ENCODE data around the gene FBXW7. TPM values are rescaled to one million over a fixed set of nuclear protein-coding genes. Genes with fewer than 3 reads are reported as not detected.

FBXW7 gene
- total and polyA plus RNA-seq, 2 experiments from 2014 or later = 16.2 to 43.5 TPM

DNA sequence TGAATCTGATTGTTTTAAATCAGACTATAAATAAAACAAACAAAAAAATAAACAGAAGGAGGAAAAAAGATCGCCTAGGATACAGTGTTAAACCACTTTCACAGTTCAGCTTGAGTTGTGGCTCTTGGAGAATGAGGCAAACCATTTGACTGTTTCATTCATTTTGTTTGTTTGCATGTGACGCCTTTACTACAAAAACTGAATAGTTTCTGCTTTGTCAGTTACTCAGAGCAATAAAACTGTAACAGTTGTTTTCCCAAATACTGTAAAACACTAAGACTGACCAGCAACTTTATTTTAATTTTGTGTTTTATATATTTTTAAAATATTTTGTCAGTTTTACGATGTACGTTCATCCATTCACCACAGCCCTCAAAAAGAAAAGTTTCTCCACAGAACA lies 214.5 kb downstream of the FBXW7 start:
- no peaks in the 10 kb centered on the region for H4K20me1 ChIP-seq (ENCODE audit: insufficient read depth, poor library complexity, severe bottlenecking)

DNA sequence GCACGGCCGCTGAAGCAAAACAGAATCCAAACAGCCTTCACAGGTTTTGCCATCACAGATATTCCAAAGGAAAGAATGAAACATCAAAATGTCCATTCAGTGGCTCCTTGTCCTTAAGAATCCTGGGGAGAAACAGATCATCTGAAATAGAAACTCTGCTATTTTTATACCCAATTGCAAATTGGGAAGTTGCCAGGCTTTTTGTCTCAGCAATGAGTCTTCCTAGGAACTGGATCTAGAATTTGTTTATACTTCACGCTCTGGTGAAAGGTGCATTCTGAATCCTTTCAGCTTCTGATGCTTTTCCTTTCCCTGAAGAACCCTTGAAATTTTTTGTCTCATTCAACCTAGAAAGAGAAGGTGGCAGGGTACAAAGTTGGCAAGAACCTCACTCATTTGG lies 218.9 kb downstream of the FBXW7 start:
- no peak overlapping the region for H3K27ac ChIP-seq
- 91% methylated on average over 3 of the region's 3 CpGs for WGBS (ENCODE audit: low lambda C conversion rate, missing lambda C conversion rate)
- no peak for DNase-seq (ENCODE audit: low spot score)
- TF ChIP-seq EZH2phosphoT487 (IDR thresholded peaks at IDR 0.05; ENCODE audit: low read depth, severe bottlenecking, unreplicated experiment) (no peak), EZH2 (IDR thresholded peaks at IDR 0.05; ENCODE audit: borderline replicate concordance) (no peak)
- TF ChIP-seq, protein P1, sequence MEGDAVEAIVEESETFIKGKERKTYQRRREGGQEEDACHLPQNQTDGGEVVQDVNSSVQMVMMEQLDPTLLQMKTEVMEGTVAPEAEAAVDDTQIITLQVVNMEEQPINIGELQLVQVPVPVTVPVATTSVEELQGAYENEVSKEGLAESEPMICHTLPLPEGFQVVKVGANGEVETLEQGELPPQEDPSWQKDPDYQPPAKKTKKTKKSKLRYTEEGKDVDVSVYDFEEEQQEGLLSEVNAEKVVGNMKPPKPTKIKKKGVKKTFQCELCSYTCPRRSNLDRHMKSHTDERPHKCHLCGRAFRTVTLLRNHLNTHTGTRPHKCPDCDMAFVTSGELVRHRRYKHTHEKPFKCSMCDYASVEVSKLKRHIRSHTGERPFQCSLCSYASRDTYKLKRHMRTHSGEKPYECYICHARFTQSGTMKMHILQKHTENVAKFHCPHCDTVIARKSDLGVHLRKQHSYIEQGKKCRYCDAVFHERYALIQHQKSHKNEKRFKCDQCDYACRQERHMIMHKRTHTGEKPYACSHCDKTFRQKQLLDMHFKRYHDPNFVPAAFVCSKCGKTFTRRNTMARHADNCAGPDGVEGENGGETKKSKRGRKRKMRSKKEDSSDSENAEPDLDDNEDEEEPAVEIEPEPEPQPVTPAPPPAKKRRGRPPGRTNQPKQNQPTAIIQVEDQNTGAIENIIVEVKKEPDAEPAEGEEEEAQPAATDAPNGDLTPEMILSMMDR (IDR thresholded peaks at IDR 0.05; ENCODE audit: poor library complexity) = no peak
- H3K27me3 ChIP-seq = no peaks in the 10 kb centered on the region
- H3K9me3 ChIP-seq (ENCODE audit: low read depth) = no peaks in the 10 kb centered on the region
- no peak overlapping the region for H2AFZ ChIP-seq
- H4K20me1 ChIP-seq (ENCODE audit: insufficient read depth, poor library complexity, severe bottlenecking) = no peaks in the 10 kb centered on the region
- no peak overlapping the region for H3K4me3 ChIP-seq
- no peaks in the 10 kb centered on the region for H3K79me2 ChIP-seq
- no peak overlapping the region for H3K4me2 ChIP-seq
- H3K36me3 ChIP-seq (replicated peaks; ENCODE audit: insufficient read depth, low read depth) = no peaks in the 10 kb centered on the region
- no peaks in the 10 kb centered on the region for H3K9me2 ChIP-seq (replicated peaks; ENCODE audit: insufficient read depth)
- H3K4me1 ChIP-seq (ENCODE audit: insufficient read depth) = no peaks in the 10 kb centered on the region

More for the DNA sequence above, 214.5 kb downstream of the FBXW7 start:
- Histone ChIP-seq H3K9me3 (ENCODE audit: low read depth) (no peaks in the 10 kb centered on the region), H3K79me2 (no peaks in the 10 kb centered on the region), H3K27ac (no peak overlapping the region), H3K9me2 (replicated peaks; ENCODE audit: insufficient read depth) (no peaks in the 10 kb centered on the region), H2AFZ (no peak overlapping the region), H3K4me3 (no peak overlapping the region), H3K4me2 (no peak overlapping the region), H3K27me3 (no peaks in the 10 kb centered on the region), H3K4me1 (ENCODE audit: insufficient read depth) (no peaks in the 10 kb centered on the region), H3K36me3 (replicated peaks; ENCODE audit: insufficient read depth, low read depth) (peaks cover 5% of the 10 kb centered on the region)
- WGBS (ENCODE audit: low lambda C conversion rate, missing lambda C conversion rate) = 97% methylated on average over 4 of the region's 4 CpGs
- no peak for TF ChIP-seq EZH2 (IDR thresholded peaks at IDR 0.05; ENCODE audit: borderline replicate concordance)
- TF ChIP-seq, protein P1 (IDR thresholded peaks at IDR 0.05; ENCODE audit: poor library complexity) = no peak
- TF ChIP-seq EZH2phosphoT487 (IDR thresholded peaks at IDR 0.05; ENCODE audit: low read depth, severe bottlenecking, unreplicated experiment) = no peak
- no peak for DNase-seq (ENCODE audit: low spot score)

DNA sequence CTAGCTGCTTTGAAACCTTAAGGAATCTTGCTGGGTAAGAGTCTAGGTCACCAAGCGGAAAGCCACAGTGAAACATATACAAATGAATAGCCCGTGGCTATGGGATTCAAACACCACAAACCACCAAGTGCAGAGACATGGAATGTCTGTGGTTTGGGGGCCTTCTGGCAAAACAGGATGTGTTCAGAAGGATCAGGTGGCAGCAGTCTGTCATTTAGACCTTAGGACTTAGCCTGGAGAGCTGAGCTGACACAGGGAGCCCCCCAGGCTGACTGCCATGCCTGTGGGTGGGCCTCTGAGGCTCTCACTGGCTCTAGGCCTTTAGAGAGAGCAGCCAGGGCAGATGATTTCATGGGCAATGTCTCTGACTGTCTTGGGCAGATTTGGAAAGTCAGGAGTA lies 225.6 kb downstream of the FBXW7 start:
- H3K4me2 ChIP-seq = no peak overlapping the region
- no peak overlapping the region for H3K4me3 ChIP-seq
- no peaks in the 10 kb centered on the region for H3K4me1 ChIP-seq (ENCODE audit: insufficient read depth)
- TF ChIP-seq, protein P1 (IDR thresholded peaks at IDR 0.05; ENCODE audit: poor library complexity) = no peak
- no peak for TF ChIP-seq EZH2phosphoT487 (IDR thresholded peaks at IDR 0.05; ENCODE audit: low read depth, severe bottlenecking, unreplicated experiment)
- TF ChIP-seq EZH2 (IDR thresholded peaks at IDR 0.05; ENCODE audit: borderline replicate concordance) = no peak
- no peak for DNase-seq (ENCODE audit: low spot score)
- no peaks in the 10 kb centered on the region for H3K9me3 ChIP-seq (ENCODE audit: low read depth)
- H3K9me2 ChIP-seq (replicated peaks; ENCODE audit: insufficient read depth) = no peaks in the 10 kb centered on the region
- H2AFZ ChIP-seq = no peak overlapping the region
- H4K20me1 ChIP-seq (ENCODE audit: insufficient read depth, poor library complexity, severe bottlenecking) = no peaks in the 10 kb centered on the region
- H3K27ac ChIP-seq = no peak overlapping the region
- H3K27me3 ChIP-seq = no peaks in the 10 kb centered on the region
- no peaks in the 10 kb centered on the region for H3K79me2 ChIP-seq
- WGBS (ENCODE audit: low lambda C conversion rate, missing lambda C conversion rate) = 65% methylated on average over 2 of the region's 2 CpGs
- no peaks in the 10 kb centered on the region for H3K36me3 ChIP-seq (replicated peaks; ENCODE audit: insufficient read depth, low read depth)

DNA sequence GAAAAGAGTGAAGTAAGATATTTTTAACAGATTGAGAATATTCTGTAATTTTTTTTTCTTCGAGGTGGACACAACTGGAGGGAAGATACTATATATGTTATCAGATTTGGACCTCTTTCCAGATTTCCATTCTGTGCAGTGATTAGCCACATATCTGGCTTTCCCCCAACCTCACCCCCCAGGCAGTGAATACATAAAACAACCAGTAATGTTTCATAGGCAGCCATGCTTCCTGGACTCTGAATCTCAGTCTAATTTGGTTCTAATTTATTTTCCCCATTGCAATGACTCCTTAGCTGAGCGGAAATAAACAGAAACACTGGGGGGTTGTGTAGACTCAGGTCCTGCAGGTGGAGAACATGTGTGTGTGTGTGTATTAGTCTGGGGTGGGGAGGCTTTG lies 226.5 kb downstream of the FBXW7 start:
- TF ChIP-seq EZH2 (IDR thresholded peaks at IDR 0.05; ENCODE audit: borderline replicate concordance) (no peak), EZH2phosphoT487 (IDR thresholded peaks at IDR 0.05; ENCODE audit: low read depth, severe bottlenecking, unreplicated experiment) (no peak)
- TF ChIP-seq, protein P1 (IDR thresholded peaks at IDR 0.05; ENCODE audit: poor library complexity) = no peak
- WGBS (ENCODE audit: low lambda C conversion rate, missing lambda C conversion rate) = 89% methylated on average over 2 of the region's 2 CpGs
- no peak overlapping the region for H3K4me2 ChIP-seq

More for the DNA sequence above, 226.5 kb downstream of the FBXW7 start:
- no peaks in the 10 kb centered on the region for H3K4me1 ChIP-seq (ENCODE audit: insufficient read depth)
- H4K20me1 ChIP-seq (ENCODE audit: insufficient read depth, poor library complexity, severe bottlenecking) = no peaks in the 10 kb centered on the region
- no peaks in the 10 kb centered on the region for H3K36me3 ChIP-seq (replicated peaks; ENCODE audit: insufficient read depth, low read depth)
- no peaks in the 10 kb centered on the region for H3K9me3 ChIP-seq (ENCODE audit: low read depth)
- no peaks in the 10 kb centered on the region for H3K27me3 ChIP-seq
- H3K27ac ChIP-seq = no peak overlapping the region
- no peak for DNase-seq (ENCODE audit: low spot score)
- no peak overlapping the region for H2AFZ ChIP-seq
- no peaks in the 10 kb centered on the region for H3K9me2 ChIP-seq (replicated peaks; ENCODE audit: insufficient read depth)
- no peaks in the 10 kb centered on the region for H3K79me2 ChIP-seq
- no peak overlapping the region for H3K4me3 ChIP-seq

Data from hepatocyte (in vitro differentiated cells).